Activated naive CD8-positive, alpha-beta T cell treated with anti-CD3 and anti-CD28 coated beads for 36 hours (primary cell): ENCODE measurements around the gene EPM2AIP1. TPM values are rescaled to one million over a fixed set of nuclear protein-coding genes. Genes with fewer than 3 reads are reported as not detected.
"Not testable (repeated sequence)": the region's sequence is repeated elsewhere in the genome, so short reads cannot be mapped to it uniquely, and the experiment has no call there.

Source experiments
- DNase-seq: peaks from one replicate; pipeline ENCODE4 v3.0.0; 2021
- H3K27ac Mint-ChIP-seq: one replicate; pipeline ENCODE4 v1.8.0; 2022; ENCODE audit warnings: mild to moderate bottlenecking, moderate library complexity, mixed read lengths
- H3K27me3 Mint-ChIP-seq: one replicate; pipeline ENCODE4 v1.8.0; 2022; ENCODE audit warnings: mild to moderate bottlenecking, mixed read lengths
- H3K36me3 Mint-ChIP-seq: one replicate; pipeline ENCODE4 v1.8.0; 2021; ENCODE audit warnings: mild to moderate bottlenecking, mixed read lengths
- H3K4me1 Mint-ChIP-seq: one replicate; pipeline ENCODE4 v1.8.0; 2021; ENCODE audit warnings: mixed read lengths
- H3K4me3 Mint-ChIP-seq: one replicate; pipeline ENCODE4 v1.8.0; 2022; ENCODE audit warnings: mild to moderate bottlenecking, moderate library complexity, mixed read lengths
- H3K9me3 Mint-ChIP-seq: one replicate; pipeline ENCODE4 v1.8.0; 2022; ENCODE audit warnings: mixed read lengths
- total RNA-seq, 2 experiments: library from RNA; stranded (reverse); gene quantifications; one replicate each; pipeline ENCODE4 v1.2.3, GENCODE V29; 2021

Gene EPM2AIP1
- total RNA-seq, 2 experiments from 2014 or later: 9.6 to 10.1 TPM

DNA sequence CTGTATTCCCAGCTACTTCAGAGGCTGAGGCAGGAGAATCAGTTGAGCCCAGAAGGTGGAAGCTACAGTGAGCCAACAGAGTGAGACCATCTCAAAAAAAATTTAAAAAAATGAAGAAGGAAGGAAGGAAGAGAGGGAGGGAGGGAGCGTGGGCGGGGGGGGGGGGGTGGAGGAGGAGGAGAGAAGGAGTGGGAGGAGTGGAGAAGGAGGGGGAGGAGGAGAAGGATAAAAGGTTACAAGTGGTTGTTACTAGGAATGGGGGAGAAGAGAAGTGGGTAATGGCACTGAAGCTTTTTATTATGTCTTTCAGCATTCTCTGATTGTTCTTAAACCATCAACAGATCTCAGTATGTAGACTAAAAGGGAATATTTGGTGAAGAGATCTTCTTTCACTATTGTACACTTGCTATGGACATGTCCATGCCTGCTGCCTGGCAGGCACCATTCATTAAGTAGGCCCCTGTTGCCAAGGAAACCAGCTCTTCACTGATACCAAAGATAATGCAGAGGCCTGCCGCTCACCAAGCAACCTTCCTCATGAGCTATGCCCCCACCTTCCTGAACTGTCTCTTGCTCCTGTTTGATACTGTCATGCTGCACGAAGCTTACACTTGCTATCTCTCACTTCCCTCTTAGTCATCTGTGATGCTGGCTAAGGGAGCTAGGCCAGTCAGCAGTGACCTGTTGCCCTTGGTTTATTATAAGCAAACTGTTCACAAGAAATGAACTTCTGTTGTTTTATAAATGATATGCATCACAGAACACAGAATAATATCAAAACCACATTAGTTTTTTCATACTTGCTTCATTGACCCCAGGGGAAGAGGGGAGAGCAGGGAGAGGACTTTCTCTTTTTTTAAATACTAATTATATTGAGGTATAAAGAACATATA lies 23.1 kb downstream of the EPM2AIP1 start:
- DNase-seq: peak; percentile 35
- H3K9me3 Mint-ChIP-seq: no peaks in the 10 kb centered on the region
- H3K27me3 Mint-ChIP-seq: no peaks in the 10 kb centered on the region
- H3K36me3 Mint-ChIP-seq: peaks cover 3% of the 10 kb centered on the region
- H3K4me1 Mint-ChIP-seq: peaks cover 15% of the 10 kb centered on the region
- H3K4me3 Mint-ChIP-seq: no peak overlapping the region
- H3K27ac Mint-ChIP-seq: no peak overlapping the region

GRCh38 chr3:36969085-36969484 lies 23.8 kb downstream of the EPM2AIP1 start:
- Mint-ChIP-seq H3K4me3 (no peak overlapping the region), H3K27me3 (no peaks in the 10 kb centered on the region), H3K4me1 (peaks cover 15% of the 10 kb centered on the region), H3K27ac (no peak overlapping the region), H3K36me3 (peaks cover 2% of the 10 kb centered on the region), H3K9me3 (no peaks in the 10 kb centered on the region)
- no peak for DNase-seq

- Mint-ChIP-seq H3K9me3 (no peaks in the 10 kb centered on the region), H3K36me3 (peaks cover 2% of the 10 kb centered on the region), H3K4me3 (no peak overlapping the region), H3K27ac (no peak overlapping the region), H3K27me3 (no peaks in the 10 kb centered on the region), H3K4me1 (peaks cover 11% of the 10 kb centered on the region)
- no peak for DNase-seq
These were observed 27.5 kb downstream of the EPM2AIP1 start for GRCh38 chr3:36965440-36965839.

DNA sequence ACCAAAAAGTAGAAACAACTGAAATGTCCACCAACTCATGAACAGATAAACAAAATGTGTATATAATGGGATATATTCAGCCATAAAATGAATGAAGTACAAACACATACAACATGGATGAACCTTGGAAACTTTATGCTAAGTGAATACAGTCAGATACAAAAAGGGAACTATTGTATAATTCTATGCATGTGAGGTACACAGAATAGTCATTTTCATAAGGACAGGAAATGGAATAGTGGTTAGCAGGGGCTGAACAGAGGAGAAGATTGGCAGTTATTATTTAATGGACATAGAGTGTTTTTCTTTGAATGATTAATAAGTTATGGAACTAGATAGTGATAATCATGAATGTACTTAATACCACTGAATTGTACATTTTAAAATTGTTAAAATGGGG lies 28.1 kb downstream of the EPM2AIP1 start:
- Mint-ChIP-seq H3K4me1 (peaks cover 8% of the 10 kb centered on the region), H3K27me3 (no peaks in the 10 kb centered on the region), H3K36me3 (peaks cover 2% of the 10 kb centered on the region), H3K27ac (no peak overlapping the region), H3K9me3 (no peaks in the 10 kb centered on the region), H3K4me3 (no peak overlapping the region)
- no peak for DNase-seq

GRCh38 chr3:36964331-36964730 lies 28.6 kb downstream of the EPM2AIP1 start:
- Mint-ChIP-seq H3K27ac (no peak overlapping the region), H3K27me3 (no peaks in the 10 kb centered on the region), H3K36me3 (peaks cover 2% of the 10 kb centered on the region), H3K4me3 (no peak overlapping the region), H3K9me3 (no peaks in the 10 kb centered on the region), H3K4me1 (peaks cover 4% of the 10 kb centered on the region)
- DNase-seq: no peak

- not testable (repeated sequence) for H3K4me3 Mint-ChIP-seq, H3K27me3 Mint-ChIP-seq, H3K4me1 Mint-ChIP-seq, H3K27ac Mint-ChIP-seq, H3K36me3 Mint-ChIP-seq, H3K9me3 Mint-ChIP-seq, DNase-seq
These were observed 29.9 kb downstream of the EPM2AIP1 start for GRCh38 chr3:36963008-36963407.

DNA sequence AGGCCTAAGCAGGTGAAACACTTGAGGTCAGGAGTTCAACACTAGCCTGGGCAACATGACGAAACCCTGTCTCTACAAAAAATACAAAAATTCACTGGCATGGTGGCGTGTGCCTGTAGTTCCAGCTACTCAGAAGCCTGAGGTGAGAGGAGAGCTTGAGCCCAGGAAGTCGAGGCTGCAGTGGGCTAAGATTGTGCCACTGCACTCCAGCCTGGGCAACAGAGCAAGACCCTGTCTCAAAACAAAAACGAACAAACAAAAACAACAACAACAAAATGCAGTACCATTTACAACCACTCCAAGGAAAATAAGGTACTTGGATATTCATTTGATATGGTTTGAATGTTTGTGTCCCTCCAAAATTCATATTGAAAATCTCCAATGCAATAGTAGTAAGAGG lies 32.4 kb downstream of the EPM2AIP1 start:
- Mint-ChIP-seq H3K4me1 (peaks cover 13% of the 10 kb centered on the region), H3K27ac (no peak overlapping the region), H3K36me3 (peaks cover 1% of the 10 kb centered on the region), H3K27me3 (no peaks in the 10 kb centered on the region), H3K9me3 (no peaks in the 10 kb centered on the region), H3K4me3 (no peak overlapping the region)
- no peak for DNase-seq

DNA sequence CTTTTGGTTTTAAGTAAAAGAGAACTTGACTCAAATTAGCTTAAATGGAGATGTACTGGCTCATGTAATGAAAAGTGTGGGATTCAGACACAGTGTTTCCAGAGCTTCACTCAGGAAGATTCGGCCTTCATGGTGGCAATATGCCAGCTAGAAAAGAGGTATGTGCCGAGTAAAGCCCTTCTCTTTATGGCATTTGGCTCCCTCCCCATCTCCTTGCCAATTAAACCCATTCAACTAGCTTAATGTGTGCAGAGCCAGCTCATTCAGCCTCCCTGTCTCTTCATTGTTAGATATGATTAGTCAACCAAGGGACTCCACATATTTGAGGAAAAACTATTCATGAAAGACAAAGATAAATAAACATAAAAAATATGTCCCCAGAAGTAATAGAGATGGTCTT lies 33.1 kb downstream of the EPM2AIP1 start:
- Mint-ChIP-seq H3K27ac (no peak overlapping the region), H3K9me3 (no peaks in the 10 kb centered on the region), H3K4me3 (no peak overlapping the region), H3K4me1 (peaks cover 13% of the 10 kb centered on the region), H3K36me3 (no peaks in the 10 kb centered on the region), H3K27me3 (no peaks in the 10 kb centered on the region)
- no peak for DNase-seq

- H3K9me3 Mint-ChIP-seq: no peaks in the 10 kb centered on the region
- peak overlapping the region; percentile 19 for H3K27ac Mint-ChIP-seq
- peaks cover 13% of the 10 kb centered on the region for H3K4me1 Mint-ChIP-seq
- H3K36me3 Mint-ChIP-seq: no peaks in the 10 kb centered on the region
- peak overlapping the region; percentile 23 for H3K4me3 Mint-ChIP-seq
- no peaks in the 10 kb centered on the region for H3K27me3 Mint-ChIP-seq
- DNase-seq: no peak
These were observed 34.9 kb downstream of the EPM2AIP1 start for GRCh38 chr3:36957862-36958686.

DNA sequence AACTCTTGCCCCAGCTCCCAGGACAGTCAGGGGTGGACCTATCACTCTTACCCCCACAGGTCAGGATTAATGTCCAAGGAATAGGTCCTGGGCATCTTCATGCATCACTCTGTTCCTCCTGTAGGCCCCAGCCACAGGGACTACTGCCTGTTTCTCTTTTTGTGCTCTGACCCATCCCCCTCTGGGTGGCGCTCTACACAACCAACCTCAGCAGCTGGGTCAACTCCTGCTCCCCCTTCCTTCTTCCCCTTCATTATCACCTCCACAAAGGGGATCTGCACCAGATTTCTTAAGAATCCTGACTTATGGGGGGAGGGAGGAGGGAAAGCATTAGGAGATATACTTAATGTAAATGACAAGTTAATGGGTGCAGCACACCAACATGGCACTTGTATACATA lies 35.9 kb downstream of the EPM2AIP1 start:
- H3K36me3 Mint-ChIP-seq: no peaks in the 10 kb centered on the region
- no peaks in the 10 kb centered on the region for H3K27me3 Mint-ChIP-seq
- H3K27ac Mint-ChIP-seq: no peak overlapping the region
- no peaks in the 10 kb centered on the region for H3K9me3 Mint-ChIP-seq
- DNase-seq: no peak
- H3K4me1 Mint-ChIP-seq: peaks cover 13% of the 10 kb centered on the region
- no peak overlapping the region for H3K4me3 Mint-ChIP-seq

DNA sequence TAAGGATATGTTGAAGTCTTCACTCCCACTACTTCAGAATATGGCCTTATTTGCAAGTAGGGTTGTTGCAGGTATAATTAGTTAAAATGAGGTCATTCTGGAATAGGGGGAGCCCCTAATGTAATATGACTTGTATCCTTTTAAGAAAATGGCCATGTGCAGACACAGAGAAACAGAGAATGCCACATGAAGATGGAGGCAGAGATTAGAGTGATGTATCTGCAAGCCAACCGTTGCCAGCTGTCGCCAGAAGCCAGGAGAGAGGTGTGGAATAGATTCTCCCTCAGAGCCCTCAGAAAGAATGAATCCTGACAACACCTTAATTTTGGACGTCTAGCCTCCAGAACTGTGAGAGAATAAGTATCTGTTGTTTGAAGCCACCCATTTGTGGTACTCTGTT lies 36.8 kb downstream of the EPM2AIP1 start:
- peaks cover 13% of the 10 kb centered on the region for H3K4me1 Mint-ChIP-seq
- H3K9me3 Mint-ChIP-seq: no peaks in the 10 kb centered on the region
- no peaks in the 10 kb centered on the region for H3K36me3 Mint-ChIP-seq
- H3K27ac Mint-ChIP-seq: no peak overlapping the region
- no peak for DNase-seq
- H3K27me3 Mint-ChIP-seq: no peaks in the 10 kb centered on the region
- no peak overlapping the region for H3K4me3 Mint-ChIP-seq

GRCh38 chr3:36954452-36955134 lies 38.3 kb downstream of the EPM2AIP1 start:
- H3K27ac Mint-ChIP-seq: no peak overlapping the region

GRCh38 chr3:36947814-36948213 lies 45.1 kb downstream of the EPM2AIP1 start:
- Mint-ChIP-seq H3K36me3 (peaks cover 17% of the 10 kb centered on the region), H3K9me3 (peaks cover 21% of the 10 kb centered on the region), H3K4me1 (peaks cover 12% of the 10 kb centered on the region)
- H3K4me3 Mint-ChIP-seq, H3K27me3 Mint-ChIP-seq, H3K27ac Mint-ChIP-seq, DNase-seq: not testable (repeated sequence)

More at GRCh38 chr3:36954452-36955134, 38.3 kb downstream of the EPM2AIP1 start:
- no peak for DNase-seq
- Mint-ChIP-seq H3K4me1 (peaks cover 13% of the 10 kb centered on the region), H3K36me3 (no peaks in the 10 kb centered on the region), H3K4me3 (no peak overlapping the region), H3K27me3 (no peaks in the 10 kb centered on the region), H3K9me3 (no peaks in the 10 kb centered on the region)

GRCh38 chr3:36945333-36945980 lies 47.5 kb downstream of the EPM2AIP1 start:
- H3K4me1 Mint-ChIP-seq: peaks cover 19% of the 10 kb centered on the region
- H3K27ac Mint-ChIP-seq: peak overlapping the region; percentile 71
- H3K9me3 Mint-ChIP-seq: peaks cover 21% of the 10 kb centered on the region
- DNase-seq: no peak
- no peaks in the 10 kb centered on the region for H3K27me3 Mint-ChIP-seq
- H3K36me3 Mint-ChIP-seq: peaks cover 18% of the 10 kb centered on the region
- peak overlapping the region; percentile 69 for H3K4me3 Mint-ChIP-seq
